Kidney capillary endothelial cell (primary cell): ENCODE measurements around the gene DCLK1.
A peak's percentile ranks its signal among the peaks of the same experiment; 100 is the strongest.

Source experiments
- DNase-seq: peaks from one replicate; pipeline ENCODE4 v3.0.0-alpha.2; 2018; ENCODE audit warnings: low spot score

DCLK1 gene

GRCh38 chr13:35744566-35745178, 386.5 kb downstream of the DCLK1 start:
- DNase-seq: no peak

- DNase-seq: no peak
Observed at GRCh38 chr13:35744144-35744543, 387.0 kb downstream of the DCLK1 start.

GRCh38 chr13:35743165-35743564, 388.0 kb downstream of the DCLK1 start:
- no peak for DNase-seq

GRCh38 chr13:35741657-35742056, 389.5 kb downstream of the DCLK1 start:
- DNase-seq: no peak

- no peak for DNase-seq
Observed at GRCh38 chr13:35736876-35737275, 394.3 kb downstream of the DCLK1 start.

- no peak for DNase-seq
Observed at GRCh38 chr13:35733827-35734226, 397.4 kb downstream of the DCLK1 start.

GRCh38 chr13:35732565-35732964, 398.6 kb downstream of the DCLK1 start:
- no peak for DNase-seq

- DNase-seq: no peak
Observed at GRCh38 chr13:35731471-35731870, 399.7 kb downstream of the DCLK1 start.

- DNase-seq: no peak
Observed at GRCh38 chr13:35729926-35730627, 401.1 kb downstream of the DCLK1 start.

- DNase-seq: no peak
Observed at GRCh38 chr13:35727881-35728280, 403.3 kb downstream of the DCLK1 start.

- no peak for DNase-seq
Observed at GRCh38 chr13:35724446-35724845, 406.7 kb downstream of the DCLK1 start.

- no peak for DNase-seq
Observed at GRCh38 chr13:35723821-35724220, 407.4 kb downstream of the DCLK1 start.

- no peak for DNase-seq
Observed at GRCh38 chr13:35723053-35723461, 408.1 kb downstream of the DCLK1 start.

GRCh38 chr13:35722458-35723052, 408.6 kb downstream of the DCLK1 start:
- no peak for DNase-seq

GRCh38 chr13:35720690-35721554, 410.3 kb downstream of the DCLK1 start:
- DNase-seq: peak; percentile 21

GRCh38 chr13:35720290-35720689, 410.9 kb downstream of the DCLK1 start:
- no peak for DNase-seq
